Upper lobe of left lung (tissue), 4 donors: ENCODE data around the gene SEC23A.
"Not testable (repeated sequence)": the region's sequence is repeated elsewhere in the genome, so short reads cannot be mapped to it uniquely, and the experiment has no call there.

Experiments
- POLR2A ChIP-seq, 4 donors: fragments of 450-650 bp; IDR thresholded peaks; one replicate each; pipeline ENCODE4 v1.5.1; 2016 to 2017; ENCODE audit warnings: antibody characterized with exemption in 4 of 4, mild to moderate bottlenecking in 2 of 4
- POLR2AphosphoS5 ChIP-seq, 2 donors: sonication (generic); formaldehyde crosslinking; IDR thresholded peaks; one replicate each; pipeline ENCODE4 v1.5.1; 2017; ENCODE audit warnings: antibody characterized with exemption in 2 of 2

- TF ChIP-seq POLR2AphosphoS5, POLR2A (IDR thresholded peaks at IDR 0.05): not testable (repeated sequence)
These were observed 50.1 kb downstream of the SEC23A start for GRCh38 chr14:39052869-39053454.
